Measurements from ENCODE around the gene SMYD1. TPM values are rescaled to one million over a fixed set of nuclear protein-coding genes. Genes with fewer than 3 reads are reported as not detected.

The SMYD1 gene
- total and polyA plus RNA-seq, 3 donors from 2014 or later, result 1.5 to 3.1 (median 2.4) TPM

GRCh38 chr2:88097891-88098557 is 30.4 kb downstream of the SMYD1 start:
- TF ChIP-seq CTCF (IDR thresholded peaks at IDR 0.05) (no peak), POLR2A (IDR thresholded peaks at IDR 0.05) (no peak)
- H3K4me3 ChIP-seq, result no peak overlapping the region
- DNase-seq, result no peak
- no peaks in the 10 kb centered on the region for H3K9me3 ChIP-seq
- H3K27me3 ChIP-seq, result no peaks in the 10 kb centered on the region
- 73 to 74% methylated on average over 4 of the region's 4 CpGs for WGBS, 2 donors
- H3K36me3 ChIP-seq (ENCODE audit: low read depth, missing control alignments), result no peaks in the 10 kb centered on the region
- no peaks in the 10 kb centered on the region for H3K4me1 ChIP-seq
- no peak overlapping the region for H3K27ac ChIP-seq
- intact Hi-C loops (cut with DNase I; ENCODE audit: low total_unique reads), result no loop called here

GRCh38 chr2:88098558-88098900 is 30.9 kb downstream of the SMYD1 start:
- DNase-seq, result no peak
- no peaks in the 10 kb centered on the region for H3K9me3 ChIP-seq
- H3K27ac ChIP-seq, result no peak overlapping the region
- H3K4me1 ChIP-seq, result no peaks in the 10 kb centered on the region
- intact Hi-C loops (cut with DNase I; ENCODE audit: low total_unique reads), result no loop called here
- no peak overlapping the region for H3K4me3 ChIP-seq
- H3K36me3 ChIP-seq (ENCODE audit: low read depth, missing control alignments), result no peaks in the 10 kb centered on the region
- H3K27me3 ChIP-seq, result no peaks in the 10 kb centered on the region
- TF ChIP-seq POLR2A (IDR thresholded peaks at IDR 0.05), result no peak
- no peak for TF ChIP-seq CTCF (IDR thresholded peaks at IDR 0.05)

- Histone ChIP-seq H3K36me3 (ENCODE audit: low read depth, missing control alignments) (no peaks in the 10 kb centered on the region), H3K9me3 (no peaks in the 10 kb centered on the region), H3K4me3 (no peak overlapping the region), H3K27me3 (no peaks in the 10 kb centered on the region), H3K4me1 (no peaks in the 10 kb centered on the region), H3K27ac (no peak overlapping the region)
- DNase-seq, result no peak
- WGBS, 2 donors, result 37 to 51% methylated on average over 5 of the region's 5 CpGs
- TF ChIP-seq POLR2A (IDR thresholded peaks at IDR 0.05) (no peak), CTCF (IDR thresholded peaks at IDR 0.05) (no peak)
- intact Hi-C loops (cut with DNase I; ENCODE audit: low total_unique reads), result no loop called here
Observed at GRCh38 chr2:88099798-88100488, 32.3 kb downstream of the SMYD1 start.

- no peak for DNase-seq
- no peaks in the 10 kb centered on the region for H3K27me3 ChIP-seq
- no peaks in the 10 kb centered on the region for H3K9me3 ChIP-seq
- 63 to 83% methylated on average over 3 of the region's 3 CpGs for WGBS, 2 donors
- intact Hi-C loops (cut with DNase I; ENCODE audit: low total_unique reads), result no loop called here
- no peak overlapping the region for H3K27ac ChIP-seq
- H3K36me3 ChIP-seq (ENCODE audit: low read depth, missing control alignments), result no peaks in the 10 kb centered on the region
- no peak overlapping the region for H3K4me3 ChIP-seq
- no peak for TF ChIP-seq POLR2A (IDR thresholded peaks at IDR 0.05)
- TF ChIP-seq CTCF (IDR thresholded peaks at IDR 0.05), result no peak
- H3K4me1 ChIP-seq, result no peaks in the 10 kb centered on the region
Observed at GRCh38 chr2:88100489-88100858, 32.8 kb downstream of the SMYD1 start.

GRCh38 chr2:88108796-88109195 is 41.2 kb downstream of the SMYD1 start:
- Histone ChIP-seq H3K9me3 (no peaks in the 10 kb centered on the region), H3K4me1 (no peaks in the 10 kb centered on the region), H3K36me3 (ENCODE audit: low read depth, missing control alignments) (no peaks in the 10 kb centered on the region), H3K27ac (no peak overlapping the region), H3K4me3 (no peak overlapping the region), H3K27me3 (no peaks in the 10 kb centered on the region)
- intact Hi-C loops (cut with DNase I; ENCODE audit: low total_unique reads), result no loop called here
- DNase-seq, result no peak
- 68 to 74% methylated on average over 4 of the region's 4 CpGs for whole genome bisulfite sequencing, 2 donors
- TF ChIP-seq POLR2A (IDR thresholded peaks at IDR 0.05) (no peak), CTCF (IDR thresholded peaks at IDR 0.05) (no peak)
